Small intestine (tissue), 7 donors: Measurements from ENCODE around the gene PPP2R3C. TPM values are rescaled to one million over a fixed set of nuclear protein-coding genes. Genes with fewer than 3 reads are reported as not detected.
A peak's percentile ranks its signal among the peaks of the same experiment; 100 is the strongest.

Experiments used
- DNase-seq, 2 donors: peaks; one replicate each; pipeline versions ENCODE4 v3.0.0 to v3.0.0-alpha.2; 2013
- FAIRE-seq: peaks from 2 replicates; lab custom pipeline; 2012; peaks lifted over from hg19 to GRCh38; lab: Jason Lieb, UNC
- H3K27ac ChIP-seq, 3 donors: one replicate each; pipeline ENCODE4 v1.5.1; 2013; ENCODE audit warnings: low read length in 2 of 3, mild to moderate bottlenecking in 2 of 3, control low read depth in 1 of 3, inconsistent platforms in 1 of 3, low read depth in 1 of 3, moderate library complexity in 1 of 3
- H3K27me3 ChIP-seq, 3 donors: one replicate each; pipeline ENCODE4 v1.6.1; 2013; ENCODE audit warnings: low read length in 3 of 3, inconsistent platforms in 1 of 3; ENCODE audit not compliant: control insufficient read depth in 3 of 3, insufficient read depth in 3 of 3
- H3K36me3 ChIP-seq, 3 donors: one replicate each; pipeline ENCODE4 v1.6.1; 2013; ENCODE audit warnings: low read length in 3 of 3, inconsistent platforms in 1 of 3, low read depth in 1 of 3, mild to moderate bottlenecking in 1 of 3, moderate library complexity in 1 of 3; ENCODE audit not compliant: control insufficient read depth in 3 of 3, insufficient read depth in 2 of 3
- H3K4me1 ChIP-seq, 3 donors: one replicate each; pipeline ENCODE4 v1.6.1; 2013; ENCODE audit warnings: low read length in 2 of 3, inconsistent platforms in 1 of 3, low read depth in 1 of 3, mild to moderate bottlenecking in 1 of 3, moderate library complexity in 1 of 3; ENCODE audit not compliant: control insufficient read depth in 3 of 3, insufficient read depth in 2 of 3
- H3K4me3 ChIP-seq, 3 donors: one replicate each; pipeline ENCODE4 v1.5.1; 2013; ENCODE audit warnings: low read length in 3 of 3, control low read depth in 1 of 3, inconsistent platforms in 1 of 3, low read depth in 1 of 3, mild to moderate bottlenecking in 1 of 3, moderate library complexity in 1 of 3
- H3K9me3 ChIP-seq, 2 donors: one replicate each; pipeline ENCODE4 v1.6.1; 2013; ENCODE audit warnings: low read depth in 1 of 2, low read length in 1 of 2; ENCODE audit not compliant: control insufficient read depth in 2 of 2, insufficient read depth in 1 of 2
- WGBS, 3 donors: extraction: QIAGEN DNeasy Blood & Tissue Kit; methylation state at CpG; one replicate each; pipeline ENCODE4 v1.1.7; 2013; 5-methylcytosine and 5-hydroxymethylcytosine counted together
- polyA plus RNA-seq, 4 donors: library from polyadenylated mRNA; stranded (reverse) in 3 of 4; unstranded in 1 of 4; fragments of 200-250 nt in 3 of 4; fragments of 120-200 nt in 1 of 4; gene quantifications; one replicate each; pipeline versions ENCODE4 v1.2.1 to v1.2.3, GENCODE V29; 2013
- donor health status: healthy with polysubstance abuse.
- donor health status: control.
- donor health status: control.
- donor health status: Bipolar disorder and iron deficiency.
- donor health status: healthy.

Gene PPP2R3C
- polyA plus RNA-seq, 4 donors: 23.3 to 50.0 (median 49.1) TPM

DNA sequence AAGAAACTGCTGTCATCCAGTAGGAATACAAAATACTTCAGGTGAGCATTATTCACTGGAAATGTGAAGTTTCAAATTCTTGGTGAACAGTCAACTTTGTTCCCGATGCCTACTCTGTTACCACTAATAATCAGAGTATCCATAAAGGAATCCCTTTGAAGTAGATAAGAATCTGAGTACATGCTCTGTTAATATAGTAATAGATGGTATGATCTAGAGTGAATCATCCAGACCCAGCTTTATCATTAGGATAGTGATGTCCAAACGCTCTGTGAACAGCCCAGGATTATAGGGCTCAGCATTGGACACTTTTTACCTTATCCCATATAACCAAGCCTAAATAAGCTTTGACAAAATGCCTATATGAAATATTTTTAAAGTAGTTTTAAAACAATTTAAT lies 33.3 kb downstream of the PPP2R3C start:
- DNase-seq (no peak), FAIRE-seq (no peak)
- Histone ChIP-seq H3K9me3 (peaks cover 0 to 3% of the 10 kb centered on the region in 2 donors), H3K27me3 (no peaks in the 10 kb centered on the region), H3K4me1 (peaks cover 0 to 4% (median 0%) of the 10 kb centered on the region in 3 donors), H3K27ac (no peak overlapping the region), H3K4me3 (no peak overlapping the region), H3K36me3 (peaks cover 0 to 52% (median 12%) of the 10 kb centered on the region in 3 donors)
- WGBS, 3 donors: 59 to 89% (median 88%) methylated on average over 2 of the region's 2 CpGs

DNA sequence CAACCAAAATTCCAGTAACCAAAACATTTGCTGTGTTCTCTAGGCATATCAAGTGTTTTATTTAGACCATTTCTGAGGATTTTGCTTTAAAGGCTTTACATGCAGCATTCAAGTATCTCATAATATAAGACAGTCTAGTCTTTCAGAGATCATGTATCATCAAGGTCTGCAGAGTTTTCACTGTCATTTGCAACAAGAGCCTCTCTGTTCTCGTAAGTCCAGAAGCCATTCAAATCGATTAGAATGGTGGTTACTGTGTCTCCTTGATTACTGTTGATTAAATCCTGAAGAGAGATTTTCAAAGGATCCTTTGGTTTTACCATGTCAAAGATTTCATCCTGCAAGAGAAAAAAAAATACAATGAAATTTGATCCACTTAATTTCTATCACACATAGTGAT lies 36.3 kb downstream of the PPP2R3C start:
- H3K36me3 ChIP-seq: peaks cover 0 to 41% (median 17%) of the 10 kb centered on the region in 3 donors
- no peak for FAIRE-seq
- 71 to 90% (median 85%) methylated on average over 2 of the region's 2 CpGs for WGBS, 3 donors
- no peak for DNase-seq
- H3K27me3 ChIP-seq: no peaks in the 10 kb centered on the region
- no peak overlapping the region for H3K4me3 ChIP-seq
- no peak overlapping the region for H3K27ac ChIP-seq
- peaks cover 0 to 6% (median 0%) of the 10 kb centered on the region in 3 donors for H3K4me1 ChIP-seq
- no peaks in the 10 kb centered on the region for H3K9me3 ChIP-seq

DNA sequence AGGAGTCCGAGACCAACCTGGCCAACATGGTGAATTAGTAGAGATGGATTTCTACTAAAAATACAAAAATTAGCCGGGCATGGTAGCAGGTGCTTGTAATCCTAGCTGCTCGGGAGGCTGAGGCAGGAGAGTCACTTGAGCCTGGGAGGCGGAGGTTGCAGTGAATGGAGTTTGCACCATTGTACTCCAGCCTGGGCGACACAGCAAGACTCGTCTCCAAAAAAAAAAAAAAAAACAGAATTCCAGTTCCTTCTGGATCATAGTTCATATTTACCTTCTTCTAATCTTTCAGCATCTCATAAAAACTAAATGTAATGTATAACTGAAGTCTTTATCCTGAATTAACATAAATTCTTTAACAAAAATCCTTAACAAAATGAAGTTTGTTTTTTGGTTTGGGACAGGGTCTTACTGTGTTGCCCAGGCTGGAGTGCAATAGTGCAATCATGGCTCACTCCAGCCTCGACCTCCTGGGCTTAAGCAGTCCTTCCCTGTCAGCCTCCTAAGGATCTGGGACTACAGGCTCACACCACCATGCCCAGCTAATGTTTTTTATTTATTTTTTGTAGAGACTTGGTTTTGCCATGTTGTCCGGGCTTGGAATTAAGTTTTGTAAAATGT lies 38.1 kb downstream of the PPP2R3C start:
- 68 to 81% (median 76%) methylated on average over 8 of the region's 8 CpGs for WGBS, 3 donors
- FAIRE-seq (no peak), DNase-seq (peak; percentile 17 to 43)
- Histone ChIP-seq H3K27ac (peak overlapping the region in 1 of 3 donors; percentile 4), H3K4me3 (no peak overlapping the region), H3K4me1 (peaks cover 0 to 6% (median 0%) of the 10 kb centered on the region in 3 donors), H3K9me3 (no peaks in the 10 kb centered on the region), H3K27me3 (no peaks in the 10 kb centered on the region), H3K36me3 (peaks cover 4 to 29% (median 24%) of the 10 kb centered on the region in 3 donors)

DNA sequence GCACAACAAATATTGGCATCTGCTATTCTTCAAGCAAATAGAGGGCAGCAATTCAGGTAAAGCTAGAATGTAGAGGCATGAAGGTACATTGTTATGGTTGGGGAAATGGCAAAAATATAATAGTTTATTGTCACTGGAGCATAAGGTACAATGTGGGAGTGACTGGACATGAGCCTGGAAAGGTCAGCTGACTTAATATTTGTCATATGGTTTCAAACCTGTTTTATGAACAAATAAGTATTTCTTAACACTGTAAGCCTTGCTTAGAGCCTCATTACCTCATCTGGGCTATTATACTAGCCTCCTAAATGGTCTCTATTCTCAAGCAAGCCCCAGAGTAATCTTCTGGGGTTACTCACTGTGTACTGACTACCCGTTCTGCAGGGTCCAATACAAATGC lies 42.0 kb downstream of the PPP2R3C start:
- WGBS, 3 donors: 84 to 92% (median 92%) methylated on average over 1 of the region's 1 CpG
- DNase-seq (peak in 1 of 2 donors; percentile 28), FAIRE-seq (no peak)
- Histone ChIP-seq H3K9me3 (no peaks in the 10 kb centered on the region), H3K27me3 (no peaks in the 10 kb centered on the region), H3K4me1 (peaks cover 0 to 9% (median 0%) of the 10 kb centered on the region in 3 donors), H3K36me3 (peaks cover 4 to 23% (median 16%) of the 10 kb centered on the region in 3 donors), H3K4me3 (no peak overlapping the region), H3K27ac (peak overlapping the region in 1 of 3 donors; percentile 44)

DNA sequence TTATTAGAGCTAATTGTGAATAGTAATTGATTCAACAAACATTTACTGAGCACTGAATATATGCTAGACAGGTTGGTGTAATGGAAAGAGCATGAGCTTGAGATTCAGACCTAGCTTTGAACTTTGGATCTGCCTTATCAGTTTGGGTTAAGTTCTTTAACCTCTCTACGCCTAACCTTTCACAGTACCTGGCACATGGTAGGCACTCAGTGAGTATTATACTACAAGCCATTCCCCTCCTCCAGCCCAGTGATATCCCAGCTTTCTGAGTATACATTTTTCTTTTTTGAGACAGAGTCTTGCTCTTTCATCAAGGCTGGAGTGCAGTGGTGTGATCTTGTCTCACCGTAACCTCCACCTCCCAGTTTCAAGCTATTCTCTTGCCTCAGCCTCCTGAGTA lies 43.7 kb downstream of the PPP2R3C start:
- Histone ChIP-seq H3K27ac (peak overlapping the region in 2 of 3 donors; percentile 63 to 69), H3K4me1 (peaks cover 0 to 3% (median 0%) of the 10 kb centered on the region in 3 donors), H3K36me3 (peaks cover 4 to 18% (median 12%) of the 10 kb centered on the region in 3 donors), H3K4me3 (no peak overlapping the region), H3K27me3 (no peaks in the 10 kb centered on the region), H3K9me3 (peaks cover 0 to under 1% of the 10 kb centered on the region in 2 donors)
- 54 to 83% (median 59%) methylated on average over 2 of the region's 2 CpGs for WGBS, 3 donors
- DNase-seq: peak; percentile 80 to 94
- FAIRE-seq: peak; percentile 92

DNA sequence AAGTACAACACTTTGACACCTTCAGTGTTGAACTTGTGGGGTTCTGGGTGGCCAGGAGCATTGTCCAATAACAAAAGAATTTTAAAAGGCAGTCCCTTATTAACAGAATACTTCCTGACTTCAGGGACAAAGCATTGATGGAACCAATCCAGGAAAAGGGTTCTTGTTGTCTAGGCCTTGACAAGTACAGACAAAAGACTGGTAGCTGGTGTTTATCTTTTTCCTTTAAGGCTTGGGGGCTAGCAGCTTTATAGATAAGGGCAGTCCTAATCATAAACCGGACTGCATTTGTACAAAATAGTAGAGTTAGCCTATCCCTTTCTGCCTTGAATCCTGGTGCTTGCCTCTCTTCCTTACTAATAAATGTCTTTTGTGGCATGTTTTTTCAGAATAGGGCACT lies 48.3 kb downstream of the PPP2R3C start:
- no peak for FAIRE-seq
- H3K27ac ChIP-seq: no peak overlapping the region
- H3K27me3 ChIP-seq: no peaks in the 10 kb centered on the region
- peaks cover 0 to 30% (median 9%) of the 10 kb centered on the region in 3 donors for H3K36me3 ChIP-seq
- 92 to 97% (median 95%) methylated on average over 1 of the region's 1 CpG for WGBS, 3 donors
- H3K9me3 ChIP-seq: peaks cover 0 to 7% of the 10 kb centered on the region in 2 donors
- no peak for DNase-seq
- no peak overlapping the region for H3K4me3 ChIP-seq
- H3K4me1 ChIP-seq: peaks cover 0 to 6% (median 4%) of the 10 kb centered on the region in 3 donors

DNA sequence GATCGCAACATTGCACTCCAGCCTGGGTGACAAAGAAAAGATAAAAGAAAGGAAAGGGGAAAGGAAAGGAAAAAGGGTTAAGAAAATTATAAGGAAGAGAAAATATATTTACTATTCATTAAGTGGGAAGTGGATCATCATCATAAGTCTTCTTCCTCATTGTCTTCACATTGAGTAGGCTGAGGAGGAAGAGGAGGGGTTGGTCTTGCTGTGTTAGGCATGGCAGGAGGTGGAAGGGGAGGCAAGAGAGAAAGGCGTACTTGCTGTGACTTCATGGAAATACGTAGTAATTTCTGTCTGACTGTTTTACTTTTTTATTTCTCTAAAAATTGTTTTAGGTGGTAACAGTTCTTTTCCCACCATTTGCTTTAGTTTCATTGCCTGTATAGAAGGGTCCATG lies 49.6 kb downstream of the PPP2R3C start:
- DNase-seq (no peak), FAIRE-seq (no peak)
- 95 to 98% (median 97%) methylated on average over 3 of the region's 3 CpGs for WGBS, 3 donors
- H3K27ac ChIP-seq: no peak overlapping the region
- no peaks in the 10 kb centered on the region for H3K27me3 ChIP-seq
- H3K4me3 ChIP-seq: no peak overlapping the region
- peaks cover 0 to 5% (median 4%) of the 10 kb centered on the region in 3 donors for H3K4me1 ChIP-seq
- H3K9me3 ChIP-seq: peaks cover 0 to 8% of the 10 kb centered on the region in 2 donors
- H3K36me3 ChIP-seq: peaks cover 0 to 27% (median 9%) of the 10 kb centered on the region in 3 donors

DNA sequence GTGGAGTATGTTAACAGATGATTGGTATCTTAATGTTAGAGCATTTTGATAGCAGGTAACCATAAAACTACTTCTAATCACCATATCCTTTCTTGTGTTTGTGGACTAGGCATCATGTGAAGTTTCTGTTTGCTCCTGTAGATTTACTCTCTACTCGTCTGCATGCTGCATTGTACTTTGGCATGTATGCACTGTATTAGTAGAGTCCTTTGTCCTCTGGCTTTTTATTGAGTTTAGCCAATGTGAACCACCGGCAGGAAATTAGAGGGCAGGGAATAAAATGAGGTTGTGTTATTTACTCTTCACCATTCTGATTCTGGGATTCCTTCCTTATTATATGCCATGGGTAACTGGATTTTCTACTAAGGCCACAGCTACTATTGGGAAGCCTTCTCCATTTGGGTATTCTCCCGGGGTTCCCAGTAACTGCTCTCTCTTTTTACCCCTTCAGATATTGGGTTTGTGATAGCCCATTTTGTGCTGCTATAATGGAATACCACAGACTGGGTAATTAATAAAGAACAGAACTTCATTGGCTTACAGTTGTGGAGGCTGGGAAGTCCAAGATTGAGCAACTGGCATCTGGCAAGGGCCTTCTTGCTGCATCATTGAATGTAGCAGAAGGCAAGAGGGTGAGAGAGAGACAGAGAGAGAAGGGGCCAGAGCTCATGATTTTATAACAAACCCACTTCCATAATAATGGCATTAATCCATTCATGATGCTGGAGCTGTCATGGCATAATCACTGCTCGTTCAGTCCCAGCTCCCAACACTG lies 53.4 kb downstream of the PPP2R3C start:
- peaks cover 0 to 33% (median 5%) of the 10 kb centered on the region in 3 donors for H3K36me3 ChIP-seq
- H3K9me3 ChIP-seq: peaks cover 0 to 8% of the 10 kb centered on the region in 2 donors
- 52 to 78% (median 60%) methylated on average over 4 of the region's 4 CpGs for WGBS, 3 donors
- H3K4me3 ChIP-seq: no peak overlapping the region
- DNase-seq: peak; percentile 61 to 88
- H3K27ac ChIP-seq: peak overlapping the region; percentile 69 to 80 (median 78)
- no peaks in the 10 kb centered on the region for H3K27me3 ChIP-seq
- H3K4me1 ChIP-seq: peaks cover 0 to 5% (median 4%) of the 10 kb centered on the region in 3 donors
- no peak for FAIRE-seq
